ENCODE measurements around the gene IBTK.
"Not testable (repeated sequence)": the region's sequence is repeated elsewhere in the genome, so short reads cannot be mapped to it uniquely, and the experiment has no call there.

The IBTK gene

GRCh38 chr6:82246802-82247504 is 591 bp downstream of the IBTK start:
- DNase-seq (ENCODE audit: low read depth in 2 of 2): no peak

GRCh38 chr6:82246370-82246769 is 1.2 kb downstream of the IBTK start:
- DNase-seq (ENCODE audit: low read depth in 2 of 2): no peak

- DNase-seq (ENCODE audit: low read depth in 2 of 2): no peak
Observed at GRCh38 chr6:82245376-82245775, 2.2 kb downstream of the IBTK start.

GRCh38 chr6:82243884-82244283 is 3.7 kb downstream of the IBTK start:
- DNase-seq (ENCODE audit: low read depth in 2 of 2): no peak

- DNase-seq (ENCODE audit: low read depth in 2 of 2): no peak
Observed at GRCh38 chr6:82240186-82240585, 7.4 kb downstream of the IBTK start.

- DNase-seq (ENCODE audit: low read depth in 2 of 2): no peak
Observed at GRCh38 chr6:82239597-82239996, 7.9 kb downstream of the IBTK start.

- DNase-seq (ENCODE audit: low read depth in 2 of 2): no peak
Observed at GRCh38 chr6:82237013-82237412, 10.5 kb downstream of the IBTK start.

GRCh38 chr6:82227770-82228169 is 19.8 kb downstream of the IBTK start:
- DNase-seq (ENCODE audit: low read depth in 2 of 2): no peak

GRCh38 chr6:82220167-82220566 is 27.4 kb downstream of the IBTK start:
- DNase-seq (ENCODE audit: low read depth in 2 of 2): no peak

- DNase-seq (ENCODE audit: low read depth in 2 of 2): no peak
Observed at GRCh38 chr6:82217018-82217586, 30.4 kb downstream of the IBTK start.

- no peak for DNase-seq (ENCODE audit: low read depth in 2 of 2)
Observed at GRCh38 chr6:82216549-82216948, 31.0 kb downstream of the IBTK start.

GRCh38 chr6:82211326-82211725 is 36.2 kb downstream of the IBTK start:
- no peak for DNase-seq (ENCODE audit: low read depth in 2 of 2)

GRCh38 chr6:82208913-82209312 is 38.6 kb downstream of the IBTK start:
- no peak for DNase-seq (ENCODE audit: low read depth in 2 of 2)

GRCh38 chr6:82205930-82206392 is 41.6 kb downstream of the IBTK start:
- DNase-seq (ENCODE audit: low read depth in 2 of 2): no peak

- no peak for DNase-seq (ENCODE audit: low read depth in 2 of 2)
Observed at GRCh38 chr6:82204020-82204419, 43.5 kb downstream of the IBTK start.

GRCh38 chr6:82197784-82198183 is 49.8 kb downstream of the IBTK start:
- no peak for DNase-seq (ENCODE audit: low read depth in 2 of 2)

- not testable (repeated sequence) for DNase-seq (ENCODE audit: low read depth in 2 of 2)
Observed at GRCh38 chr6:82197245-82197644, 50.3 kb downstream of the IBTK start.

- DNase-seq (ENCODE audit: low read depth in 2 of 2): no peak
Observed at GRCh38 chr6:82196161-82196560, 51.4 kb downstream of the IBTK start.

GRCh38 chr6:82195619-82196018 is 51.9 kb downstream of the IBTK start:
- no peak for DNase-seq (ENCODE audit: low read depth in 2 of 2)

- DNase-seq (ENCODE audit: low read depth in 2 of 2): no peak
Observed at GRCh38 chr6:82185948-82186535, 61.5 kb downstream of the IBTK start.

- no peak for DNase-seq (ENCODE audit: low read depth in 2 of 2)
Observed at GRCh38 chr6:82183642-82184282, 63.8 kb downstream of the IBTK start.

- DNase-seq (ENCODE audit: low read depth in 2 of 2): no peak
Observed at GRCh38 chr6:82182756-82183155, 64.8 kb downstream of the IBTK start.

GRCh38 chr6:82179415-82179814 is 68.1 kb downstream of the IBTK start:
- no peak for DNase-seq (ENCODE audit: low read depth in 2 of 2)

Measured in stimulated activated CD8-positive, alpha-beta memory T cell treated with anti-CD3 and anti-CD28 coated beads, Interleukin-15, amount 100 ng/mL, for 48 hours (primary cell).